ENCODE data around the gene OTOG. TPM values are rescaled to one million over a fixed set of nuclear protein-coding genes. Genes with fewer than 3 reads are reported as not detected.

The OTOG gene
- total RNA-seq, 1 donor, result not detected

- DNase-seq (ENCODE audit: low read depth), result no peak
- TF ChIP-seq, protein P1, sequence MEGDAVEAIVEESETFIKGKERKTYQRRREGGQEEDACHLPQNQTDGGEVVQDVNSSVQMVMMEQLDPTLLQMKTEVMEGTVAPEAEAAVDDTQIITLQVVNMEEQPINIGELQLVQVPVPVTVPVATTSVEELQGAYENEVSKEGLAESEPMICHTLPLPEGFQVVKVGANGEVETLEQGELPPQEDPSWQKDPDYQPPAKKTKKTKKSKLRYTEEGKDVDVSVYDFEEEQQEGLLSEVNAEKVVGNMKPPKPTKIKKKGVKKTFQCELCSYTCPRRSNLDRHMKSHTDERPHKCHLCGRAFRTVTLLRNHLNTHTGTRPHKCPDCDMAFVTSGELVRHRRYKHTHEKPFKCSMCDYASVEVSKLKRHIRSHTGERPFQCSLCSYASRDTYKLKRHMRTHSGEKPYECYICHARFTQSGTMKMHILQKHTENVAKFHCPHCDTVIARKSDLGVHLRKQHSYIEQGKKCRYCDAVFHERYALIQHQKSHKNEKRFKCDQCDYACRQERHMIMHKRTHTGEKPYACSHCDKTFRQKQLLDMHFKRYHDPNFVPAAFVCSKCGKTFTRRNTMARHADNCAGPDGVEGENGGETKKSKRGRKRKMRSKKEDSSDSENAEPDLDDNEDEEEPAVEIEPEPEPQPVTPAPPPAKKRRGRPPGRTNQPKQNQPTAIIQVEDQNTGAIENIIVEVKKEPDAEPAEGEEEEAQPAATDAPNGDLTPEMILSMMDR (IDR thresholded peaks at IDR 0.05; ENCODE audit: insufficient read depth, low read length), result no peak
- no peak overlapping the region for H3K4me3 ChIP-seq (ENCODE audit: low read depth, low read length)
Observed at GRCh38 chr11:17568944-17569343, 21.9 kb downstream of the OTOG start.

DNA sequence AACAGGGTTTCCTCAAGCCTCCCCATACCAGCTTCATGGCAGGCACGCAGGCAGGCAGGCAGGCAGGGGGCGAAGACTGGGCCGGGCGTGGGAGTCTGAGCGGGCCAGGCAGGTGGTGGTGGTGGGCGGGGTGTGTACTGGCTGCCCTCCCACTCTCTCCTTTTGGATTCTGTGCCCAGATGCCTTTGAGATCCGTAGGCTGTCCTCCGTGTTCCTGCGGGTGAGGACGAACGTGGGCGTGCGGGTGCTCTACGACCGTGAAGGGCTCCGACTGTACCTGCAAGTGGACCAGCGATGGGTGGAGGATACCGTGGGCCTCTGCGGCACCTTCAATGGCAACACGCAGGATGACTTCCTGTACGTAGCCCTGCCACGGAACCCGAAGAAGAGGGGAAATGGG is 23.0 kb downstream of the OTOG start:
- DNase-seq (ENCODE audit: low read depth), result no peak
- no peak overlapping the region for H3K4me3 ChIP-seq (ENCODE audit: low read depth, low read length)
- TF ChIP-seq, protein P1 (IDR thresholded peaks at IDR 0.05; ENCODE audit: insufficient read depth, low read length), result no peak

GRCh38 chr11:17571431-17572358 is 24.6 kb downstream of the OTOG start:
- TF ChIP-seq, protein P1 (IDR thresholded peaks at IDR 0.05; ENCODE audit: insufficient read depth, low read length), result no peak
- no peak for DNase-seq (ENCODE audit: low read depth)
- H3K4me3 ChIP-seq (ENCODE audit: low read depth, low read length), result no peak overlapping the region

DNA sequence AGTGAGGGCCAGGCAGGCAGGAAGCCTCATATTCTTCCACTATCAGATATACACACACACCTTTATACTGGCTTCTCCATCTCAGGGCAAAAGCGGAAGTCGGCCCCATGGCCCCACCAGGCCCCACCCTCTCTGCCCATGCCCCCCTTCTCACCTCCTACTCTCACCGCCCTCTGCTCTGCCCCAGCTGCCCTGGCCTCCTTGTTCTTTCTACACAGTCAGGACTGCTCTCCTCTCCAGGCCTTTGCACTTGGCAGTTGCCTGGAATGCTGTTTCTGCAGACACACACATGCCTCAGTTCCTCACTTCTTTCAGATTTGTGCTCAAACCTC is 25.3 kb downstream of the OTOG start:
- TF ChIP-seq, protein P1 (IDR thresholded peaks at IDR 0.05; ENCODE audit: insufficient read depth, low read length), result no peak
- DNase-seq (ENCODE audit: low read depth), result no peak
- no peak overlapping the region for H3K4me3 ChIP-seq (ENCODE audit: low read depth, low read length)

GRCh38 chr11:17572791-17573460 is 25.9 kb downstream of the OTOG start:
- no peak overlapping the region for H3K4me3 ChIP-seq (ENCODE audit: low read depth, low read length)
- TF ChIP-seq, protein P1 (IDR thresholded peaks at IDR 0.05; ENCODE audit: insufficient read depth, low read length), result no peak
- no peak for DNase-seq (ENCODE audit: low read depth)

GRCh38 chr11:17573526-17573925 is 26.5 kb downstream of the OTOG start:
- TF ChIP-seq, protein P1 (IDR thresholded peaks at IDR 0.05; ENCODE audit: insufficient read depth, low read length), result no peak
- H3K4me3 ChIP-seq (ENCODE audit: low read depth, low read length), result no peak overlapping the region
- no peak for DNase-seq (ENCODE audit: low read depth)
